Stimulated activated CD8-positive, alpha-beta memory T cell treated with anti-CD3 and anti-CD28 coated beads, Interleukin-15, amount 100 ng/mL, for 4 hours (primary cell): ENCODE measurements around the gene TFPT.
"Not testable (repeated sequence)": the region's sequence is repeated elsewhere in the genome, so short reads cannot be mapped to it uniquely, and the experiment has no call there.

Source experiments
- DNase-seq, 2 donors: peaks; one replicate each; pipeline ENCODE4 v3.0.0-alpha.2; 2020; ENCODE audit warnings: low read depth in 2 of 2

Gene TFPT

DNA sequence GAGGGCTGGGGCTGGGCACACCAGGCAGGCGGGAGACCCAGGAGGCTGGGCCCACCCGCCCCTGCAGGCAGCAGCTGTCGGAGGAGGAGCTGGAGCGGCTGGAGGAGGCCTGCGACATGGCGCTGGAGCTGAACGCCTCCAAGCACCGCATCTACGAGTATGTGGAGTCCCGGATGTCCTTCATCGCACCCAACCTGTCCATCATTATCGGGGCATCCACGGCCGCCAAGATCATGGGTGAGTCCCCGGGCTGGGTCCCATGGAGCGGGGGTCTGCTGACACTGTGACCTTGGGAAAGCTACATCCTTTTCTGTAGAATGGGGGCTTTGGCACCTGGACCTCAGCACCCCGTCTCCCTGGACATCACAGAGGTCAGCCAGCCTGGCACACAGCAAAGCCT lies 8.2 kb upstream of the TFPT start:
- no peak for DNase-seq

DNA sequence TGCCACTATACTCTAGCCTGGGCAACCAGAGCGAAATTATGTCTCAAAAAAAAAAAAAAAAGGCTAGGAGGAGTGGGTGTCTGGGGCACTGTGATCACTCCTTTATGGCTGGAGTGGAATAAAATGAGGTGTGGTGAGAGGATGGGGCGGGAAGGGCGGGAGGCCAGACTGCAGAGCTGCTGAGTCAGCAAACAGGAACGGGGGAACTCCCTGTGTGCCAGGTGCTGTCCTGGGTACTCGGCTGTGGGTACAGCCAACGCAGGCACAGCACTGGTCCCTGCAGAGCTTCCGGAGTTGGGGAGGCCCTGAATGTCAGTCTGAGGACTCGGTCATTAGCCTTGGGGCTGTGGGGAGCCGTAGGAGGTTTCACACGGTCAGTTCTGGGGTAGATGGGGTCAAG lies 5.8 kb upstream of the TFPT start:
- no peak for DNase-seq

DNA sequence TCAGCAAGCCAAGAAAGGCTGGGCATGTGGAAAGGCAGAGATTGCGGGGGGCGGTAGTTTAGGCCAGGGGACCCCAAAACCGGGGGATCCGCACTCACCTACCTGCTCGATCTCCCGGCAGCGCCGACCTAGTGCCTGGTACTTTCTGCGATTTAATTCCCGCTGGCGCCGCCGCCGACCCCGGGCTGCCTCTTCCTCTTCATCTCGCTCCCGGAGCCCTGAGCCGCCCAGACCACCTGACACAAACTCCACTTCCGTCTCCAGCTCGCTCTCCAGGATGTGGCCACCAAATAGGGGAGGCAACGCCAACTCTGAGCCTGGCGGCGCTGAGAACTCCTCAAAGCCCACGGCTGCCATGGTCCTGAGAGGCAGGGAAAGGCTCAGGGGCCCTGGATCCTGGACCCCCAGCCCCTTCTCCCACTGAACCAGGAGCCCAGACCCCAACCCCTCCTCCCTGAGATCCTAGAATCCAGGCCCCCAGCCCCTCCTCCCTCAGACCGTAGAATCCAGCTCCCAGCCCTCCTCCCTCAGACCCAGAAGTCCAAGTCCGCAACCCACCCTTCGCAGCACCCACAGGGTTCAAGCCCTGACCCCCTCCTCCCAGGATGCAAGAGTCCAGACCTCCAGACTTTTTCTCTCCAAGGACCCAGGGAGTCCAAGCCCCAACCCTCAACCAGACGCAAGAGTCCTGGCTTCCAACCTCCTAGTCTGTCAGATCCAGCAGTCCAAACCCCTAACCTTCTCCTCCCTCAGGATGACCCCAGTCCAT lies 933 bp downstream of the TFPT start:
- DNase-seq = no peak

DNA sequence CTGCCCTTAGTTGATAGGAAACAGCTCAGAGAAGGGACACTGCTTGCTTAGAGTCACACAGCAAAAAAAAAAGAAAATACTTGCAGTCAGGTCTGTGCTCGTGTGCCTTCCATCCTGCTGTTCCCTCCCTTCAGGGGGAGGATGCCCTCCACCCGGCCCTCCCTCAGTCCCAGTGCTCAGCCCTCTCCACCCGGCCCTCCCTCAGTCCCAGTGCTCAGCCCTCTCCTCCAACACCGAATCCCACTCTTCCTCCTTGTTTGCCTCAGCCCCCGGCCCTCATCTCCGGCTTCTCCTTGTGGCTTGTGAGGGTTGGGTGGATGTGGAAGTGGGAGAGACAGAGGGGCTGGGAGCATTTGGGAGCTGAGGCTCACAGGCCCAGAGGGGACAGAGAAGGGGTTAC lies 5.8 kb downstream of the TFPT start:
- DNase-seq = no peak

DNA sequence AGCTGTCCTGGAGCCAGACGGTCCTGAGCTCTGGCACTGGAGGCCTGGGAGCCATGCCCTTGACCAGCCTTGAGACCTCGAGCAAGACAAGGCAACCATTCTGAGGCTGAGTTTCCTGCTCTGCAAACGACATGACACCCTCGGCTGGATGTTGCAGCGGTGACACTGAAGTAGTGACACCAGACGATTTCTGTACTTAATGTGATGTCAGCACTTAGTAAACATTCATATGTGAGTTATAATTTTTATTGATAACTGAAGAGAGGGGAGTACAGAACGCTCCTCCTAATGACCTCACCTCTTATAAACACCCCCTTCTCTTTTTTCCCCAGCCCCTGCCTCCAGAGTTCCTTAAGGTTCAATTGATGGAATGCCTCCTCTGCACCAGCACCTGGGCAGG lies 7.0 kb downstream of the TFPT start:
- no peak for DNase-seq

DNA sequence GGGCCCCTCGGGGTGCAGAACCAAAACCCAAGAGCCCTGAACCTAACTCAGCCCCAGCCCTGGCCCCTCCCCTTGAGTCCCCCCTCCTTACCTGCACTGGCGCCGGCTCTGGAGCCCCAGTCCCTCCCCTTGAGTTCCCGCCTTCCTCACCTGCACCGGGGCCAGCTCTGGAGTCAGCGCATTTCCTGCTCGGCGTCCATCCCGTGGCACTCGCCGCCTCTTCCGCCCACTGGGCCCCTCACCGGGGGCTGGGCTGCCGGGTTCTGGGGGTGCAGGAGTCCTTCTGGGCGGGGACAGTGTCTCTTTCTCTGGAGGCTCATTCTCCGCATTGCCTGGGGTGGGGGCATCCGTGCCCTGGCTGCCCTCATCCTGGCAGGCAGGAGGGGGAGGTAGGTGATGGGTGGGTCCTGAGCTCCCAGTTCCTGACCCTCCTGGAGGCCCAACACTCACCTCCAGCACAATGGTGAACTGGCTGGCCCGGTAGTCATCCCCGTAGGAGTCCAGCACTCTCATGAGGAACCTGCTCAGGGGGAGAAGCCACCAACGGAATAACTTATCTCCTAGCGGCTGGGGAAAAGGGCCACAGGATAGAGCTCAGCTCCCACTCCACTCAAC lies 7.5 kb downstream of the TFPT start:
- DNase-seq = no peak

DNA sequence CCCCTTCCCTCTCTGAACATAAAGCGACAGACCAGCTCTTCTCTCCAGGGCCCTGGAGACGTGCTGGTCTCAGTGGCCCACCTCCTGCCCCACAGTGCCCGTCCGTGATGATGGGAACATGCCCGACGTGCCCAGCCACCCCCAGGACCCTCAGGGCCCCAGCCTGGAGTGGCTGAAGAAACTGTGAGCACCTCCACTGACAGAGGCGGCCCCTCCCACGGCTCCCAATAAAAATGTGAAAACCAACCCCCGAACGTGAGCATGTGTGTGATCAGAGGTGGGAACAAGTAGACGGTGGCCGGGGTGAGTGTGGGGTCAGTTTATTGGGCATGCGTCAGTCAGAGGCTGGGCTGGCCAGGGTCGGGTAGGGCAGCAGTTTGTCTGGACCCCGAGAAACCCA lies 8.7 kb downstream of the TFPT start:
- no peak for DNase-seq

DNA sequence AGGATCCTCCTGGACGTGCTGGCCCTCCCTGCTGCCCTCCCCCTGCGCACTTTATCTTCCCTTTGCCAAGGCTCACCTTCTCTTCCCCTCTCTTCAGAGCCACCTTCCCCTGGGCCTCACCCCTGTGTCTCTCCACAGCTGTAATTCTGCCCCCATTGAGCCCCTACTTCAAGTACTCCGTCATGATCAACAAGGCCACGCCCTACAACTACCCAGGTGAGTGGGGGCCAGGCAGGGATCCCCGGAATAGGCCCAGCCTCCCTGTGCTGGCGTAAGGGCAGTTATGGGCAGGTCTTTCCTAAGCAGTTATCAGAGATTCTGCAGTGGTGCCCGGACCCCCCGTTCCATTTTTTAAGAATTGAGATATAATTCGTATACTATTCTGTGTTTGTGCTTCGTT lies 9.7 kb downstream of the TFPT start:
- DNase-seq = no peak

DNA sequence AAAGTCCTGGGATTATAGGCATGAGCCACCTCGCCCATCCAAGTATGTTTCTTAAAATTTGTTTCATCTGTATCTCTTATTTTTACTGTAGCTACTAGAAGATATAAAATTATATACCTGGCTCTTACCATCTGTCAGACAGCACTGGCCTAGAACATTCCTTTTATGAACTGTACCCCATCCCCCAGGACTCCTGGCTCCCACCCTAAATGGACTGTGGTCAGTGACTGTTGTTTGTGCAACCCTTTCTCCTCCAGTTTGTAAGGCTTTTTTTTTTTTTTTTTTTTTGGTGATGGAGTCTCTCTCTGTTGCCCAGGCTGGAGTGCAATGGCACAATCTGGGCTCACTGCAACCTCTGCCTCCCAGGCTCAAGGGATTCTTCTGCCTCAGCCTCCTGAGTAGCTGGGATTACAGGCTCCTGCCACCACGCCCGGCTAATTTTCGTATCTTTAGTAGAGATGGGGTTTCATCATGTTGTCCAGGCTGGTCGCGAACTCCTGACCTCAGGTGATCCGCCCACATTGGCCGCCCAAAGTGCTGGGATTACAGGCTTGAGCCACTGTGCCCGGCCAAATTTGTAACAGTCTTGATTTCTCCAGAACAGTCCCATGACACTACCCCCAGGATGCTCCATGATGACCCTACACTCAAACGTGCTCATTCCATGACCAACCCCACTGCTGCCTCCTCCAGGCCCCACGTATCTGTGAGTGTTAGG lies 10.3 kb downstream of the TFPT start:
- DNase-seq = no peak

DNA sequence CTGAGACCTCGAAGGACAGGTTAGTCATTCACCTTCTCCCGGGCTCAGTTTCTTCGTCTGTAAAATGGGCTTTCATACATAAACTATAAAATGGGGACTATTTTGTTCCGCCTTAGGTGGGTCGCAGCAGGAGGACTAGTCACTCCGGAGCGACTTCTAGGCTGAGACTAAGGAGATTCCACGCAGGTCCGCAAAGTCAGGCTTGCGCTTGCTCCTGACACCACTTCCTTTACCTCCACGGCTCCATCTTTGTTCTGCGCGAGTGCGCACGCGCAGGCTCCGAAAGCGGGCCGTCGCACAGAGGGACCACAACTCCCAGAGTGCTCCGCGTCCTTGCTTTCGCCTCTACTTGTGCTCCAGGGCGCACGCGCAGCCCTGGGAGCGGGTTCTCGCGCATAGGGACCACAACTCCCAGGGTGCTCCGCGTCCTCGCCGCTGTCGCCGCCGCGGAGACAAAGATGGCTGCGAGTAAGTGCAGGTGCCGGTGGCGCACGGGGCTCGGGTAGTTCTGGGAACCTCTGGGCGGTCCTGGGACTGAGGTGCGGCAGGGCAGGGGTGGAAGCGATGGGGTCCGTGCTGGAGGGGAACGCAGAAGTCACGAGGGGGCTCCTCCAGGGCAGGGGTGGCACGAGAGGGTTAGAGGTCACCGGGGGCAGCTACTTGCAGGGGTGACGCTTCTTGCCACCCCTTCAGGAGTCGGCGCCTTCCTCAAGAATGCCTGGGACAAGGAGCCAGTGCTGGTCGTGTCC lies 12.9 kb downstream of the TFPT start, which contains the start of gene NDUFA3:
Gene NDUFA3 (plus strand): TSS at position 435 of the 749 bp plus-strand sequence. CDS start 24 bp downstream, at position 459.
- peak; percentile 96 for DNase-seq

DNA sequence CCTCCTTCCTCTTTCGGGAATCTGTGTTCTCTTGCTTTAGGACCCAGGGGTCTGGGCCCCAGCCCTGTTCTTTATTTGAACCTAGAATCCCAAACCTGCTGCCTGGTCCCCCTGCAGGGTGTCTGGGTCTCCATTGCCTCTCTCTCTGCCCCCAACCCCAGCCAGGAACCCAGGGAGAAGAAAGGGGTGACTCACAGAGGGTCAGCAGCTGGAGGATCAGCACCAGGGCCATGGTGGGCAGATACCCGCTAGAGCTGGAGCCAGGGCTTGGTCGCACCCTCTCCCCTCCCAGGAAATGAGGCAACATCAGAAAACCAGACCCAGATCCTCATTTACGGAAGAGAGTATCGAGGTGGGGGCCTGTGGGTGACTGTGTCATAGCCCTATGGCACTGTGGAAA lies 14.9 kb downstream of the TFPT start, which contains the start of gene OSCAR:
Gene OSCAR (minus strand): TSS at position 243 of the 400 bp plus-strand sequence. CDS start 11 bp downstream, at position 232.
- DNase-seq = no peak

DNA sequence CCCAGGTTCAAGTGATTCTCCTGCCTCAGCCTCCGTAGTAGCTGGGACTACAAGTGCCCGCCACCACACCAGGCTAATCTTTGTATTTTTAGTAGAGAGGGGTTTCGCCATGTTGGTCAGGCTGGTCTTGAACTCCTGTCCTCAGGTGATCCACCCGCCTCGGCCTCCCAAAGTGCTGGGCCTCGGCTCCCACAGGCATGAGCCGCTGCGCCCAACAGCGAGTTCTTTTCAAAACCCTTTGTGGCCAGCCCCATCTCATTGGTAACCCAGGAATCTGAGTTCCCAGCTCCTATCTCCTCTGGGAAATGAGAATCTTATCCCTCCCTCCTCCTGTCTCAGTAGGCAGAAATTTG lies 15.6 kb downstream of the TFPT start:
- DNase-seq = not testable (repeated sequence)

DNA sequence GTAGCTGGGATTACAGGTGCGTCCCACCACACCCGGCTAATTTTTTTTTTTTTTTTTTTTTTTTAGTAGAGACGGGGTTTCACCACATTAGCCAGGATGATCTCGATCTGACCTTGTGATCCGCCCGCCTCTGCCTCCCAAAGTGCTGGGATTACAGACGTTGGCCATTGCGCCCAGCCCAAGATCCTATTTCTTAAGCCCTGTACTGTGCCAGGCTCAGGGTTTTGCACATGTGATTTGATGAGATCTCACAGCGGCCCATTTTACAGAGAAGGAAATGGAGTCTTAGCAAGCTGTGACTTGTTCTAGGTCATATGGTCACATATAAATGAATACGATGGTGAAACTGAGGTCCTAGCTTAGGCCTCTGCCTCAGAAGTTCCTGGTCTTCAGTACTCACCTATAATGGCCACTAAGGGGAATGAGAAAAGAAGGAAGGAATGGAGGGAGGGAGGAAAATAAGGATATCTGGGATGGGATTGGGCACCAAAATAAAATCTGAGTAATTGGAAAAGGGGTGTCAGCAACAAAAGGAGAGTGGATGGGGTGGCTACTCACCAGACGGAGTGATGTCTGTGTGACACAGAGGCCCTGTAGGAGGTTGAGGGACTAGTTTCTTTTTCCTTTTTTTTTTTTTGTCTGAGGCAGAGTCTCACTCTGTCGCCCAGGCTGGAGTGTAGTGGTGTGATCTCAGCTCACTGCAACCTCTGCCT lies 16.1 kb downstream of the TFPT start:
- DNase-seq = no peak

DNA sequence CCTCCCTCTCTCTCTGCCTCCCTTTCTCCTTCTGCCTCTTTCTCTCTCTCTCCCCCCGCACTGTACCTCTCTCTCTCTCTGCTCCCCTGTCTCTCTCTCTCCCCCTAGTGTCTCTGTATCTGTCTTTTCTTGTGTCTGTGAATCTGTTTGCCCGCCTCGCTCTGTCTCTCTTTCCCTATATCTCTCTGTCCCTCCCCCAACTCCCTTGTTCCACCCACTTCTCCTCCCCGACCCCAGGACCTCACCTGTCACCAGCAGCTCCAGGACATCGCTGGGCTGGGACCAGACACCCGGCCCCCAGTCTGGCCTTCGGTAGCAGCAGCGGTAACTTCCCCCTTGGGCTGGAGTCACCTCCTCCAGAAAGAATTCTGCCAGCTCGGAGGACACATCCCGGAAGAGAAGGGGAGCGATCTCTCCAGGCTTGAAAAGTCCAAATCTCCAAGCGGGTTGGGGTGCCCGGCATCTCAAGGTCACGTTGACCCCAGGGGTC lies 18.8 kb downstream of the TFPT start:
- DNase-seq = no peak

DNA sequence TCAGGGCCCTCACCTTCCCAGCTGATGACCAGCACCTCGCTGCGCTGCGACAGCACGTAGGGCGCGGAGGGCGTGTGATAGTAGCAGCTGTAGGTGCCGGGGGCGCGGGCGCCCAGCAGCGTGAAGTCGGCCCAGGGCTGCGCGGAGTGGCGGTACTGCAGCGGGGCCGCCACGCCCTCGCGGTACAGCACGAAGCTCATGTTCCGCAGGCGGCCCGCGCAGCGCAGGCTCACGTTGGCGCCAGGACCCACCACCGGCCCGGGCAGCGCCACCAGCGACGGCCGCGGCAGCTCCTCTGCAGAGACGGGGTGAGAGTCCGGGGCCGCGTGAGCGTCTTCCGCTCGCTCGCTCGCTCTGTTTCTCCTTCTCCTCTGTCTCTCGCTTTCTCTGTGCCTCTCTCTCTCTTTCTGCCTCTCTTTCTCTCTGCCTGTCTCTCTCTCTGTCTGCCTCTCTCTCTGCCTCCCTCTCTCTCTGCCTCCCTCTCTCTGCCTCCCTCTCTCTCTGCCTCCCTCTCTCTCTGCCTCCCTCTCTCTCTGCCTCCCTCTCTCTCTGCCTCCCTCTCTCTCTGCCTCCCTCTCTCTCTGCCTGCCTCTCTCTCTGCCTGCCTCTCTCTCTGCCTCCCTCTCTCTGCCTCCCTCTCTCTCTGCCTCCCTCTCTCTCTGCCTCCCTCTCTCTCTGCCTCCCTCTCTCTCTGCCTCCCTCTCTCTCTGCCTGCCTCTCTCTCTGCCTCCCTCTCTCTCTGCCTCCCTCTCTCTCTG lies 19.4 kb downstream of the TFPT start:
- peak in 1 of 2 donors; percentile 38 for DNase-seq

DNA sequence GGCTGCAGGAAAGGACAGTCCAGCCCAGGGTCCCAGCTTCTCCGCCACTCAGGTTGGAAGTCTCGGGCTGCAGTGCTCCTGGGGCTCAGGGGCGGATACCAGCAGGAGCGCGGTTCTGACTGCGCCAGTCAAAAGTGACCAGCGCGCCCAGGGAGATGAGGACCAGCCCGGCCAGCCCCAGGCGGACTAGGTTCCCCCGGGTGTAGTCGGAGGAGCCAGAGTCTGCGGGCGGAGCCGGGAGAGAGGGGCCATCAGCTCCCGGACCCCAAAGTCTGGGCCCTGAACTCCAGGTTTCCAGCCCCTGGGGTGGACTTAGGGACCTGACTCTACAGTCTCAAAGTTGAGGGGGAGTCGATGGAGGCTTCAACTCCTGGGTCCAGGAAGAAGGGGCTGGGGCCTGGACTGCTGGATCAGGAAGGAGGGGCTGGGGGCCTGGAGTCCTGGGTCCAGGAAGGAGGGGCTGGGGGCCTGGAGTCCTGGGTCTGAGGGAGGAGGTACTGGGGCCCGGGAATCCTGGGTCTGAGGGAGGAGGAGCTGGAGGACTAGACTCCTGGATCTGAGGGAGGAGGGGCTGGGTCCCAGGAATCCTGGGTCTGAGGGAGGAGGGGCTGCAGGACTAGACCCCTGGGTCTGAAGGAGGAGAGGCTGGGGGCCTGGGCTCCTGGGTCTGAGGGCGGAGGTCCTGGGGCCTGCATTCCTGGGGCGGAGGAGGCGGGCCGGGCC lies 20.2 kb downstream of the TFPT start:
- DNase-seq = no peak

DNA sequence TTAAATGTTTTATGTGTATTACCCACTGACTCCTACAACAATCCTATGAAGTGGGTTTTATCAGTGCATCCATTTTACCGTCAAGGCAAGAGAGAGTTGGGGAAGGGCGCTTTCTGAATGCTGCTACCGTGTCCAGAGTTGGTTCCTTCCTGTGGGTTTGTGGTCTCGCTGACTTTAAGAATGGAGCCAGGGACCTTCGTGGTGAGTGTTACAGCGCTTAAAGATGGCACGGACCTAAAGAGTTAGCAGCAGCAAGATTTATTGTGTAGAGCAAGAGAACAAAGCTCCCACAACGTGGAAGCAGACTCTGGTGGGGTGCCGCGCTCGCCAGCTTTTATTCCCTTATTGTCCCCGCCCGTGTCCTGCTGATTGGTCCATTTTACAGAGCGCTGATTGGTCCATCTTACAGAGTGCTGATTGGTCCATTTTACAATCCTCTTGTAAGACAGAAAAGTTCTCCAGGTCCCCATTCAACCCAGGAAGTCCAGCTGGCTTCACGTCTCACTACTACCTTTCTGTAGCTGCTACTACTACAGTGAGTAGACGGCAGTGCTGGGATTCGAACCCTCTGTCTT lies 20.9 kb downstream of the TFPT start:
- DNase-seq = no peak

DNA sequence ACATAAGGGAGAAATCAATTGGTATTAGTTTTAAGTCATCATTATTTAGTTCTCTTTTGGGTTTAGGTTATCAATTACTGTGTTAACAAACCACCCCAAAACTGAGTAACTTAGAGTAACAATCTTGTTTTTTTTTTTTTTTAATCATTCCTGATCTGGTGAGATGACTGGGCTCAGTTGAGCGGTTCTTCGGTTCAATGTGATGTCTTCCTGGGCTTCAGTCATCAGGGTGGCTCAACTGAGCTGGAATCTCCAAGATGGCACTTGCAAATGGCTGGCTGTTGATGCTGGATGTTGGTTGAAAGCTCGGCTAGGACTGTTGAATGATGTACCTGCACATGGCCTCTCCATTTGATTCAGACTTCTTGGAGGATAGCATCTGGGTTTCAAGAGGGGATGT lies 31.0 kb downstream of the TFPT start:
- DNase-seq = no peak

DNA sequence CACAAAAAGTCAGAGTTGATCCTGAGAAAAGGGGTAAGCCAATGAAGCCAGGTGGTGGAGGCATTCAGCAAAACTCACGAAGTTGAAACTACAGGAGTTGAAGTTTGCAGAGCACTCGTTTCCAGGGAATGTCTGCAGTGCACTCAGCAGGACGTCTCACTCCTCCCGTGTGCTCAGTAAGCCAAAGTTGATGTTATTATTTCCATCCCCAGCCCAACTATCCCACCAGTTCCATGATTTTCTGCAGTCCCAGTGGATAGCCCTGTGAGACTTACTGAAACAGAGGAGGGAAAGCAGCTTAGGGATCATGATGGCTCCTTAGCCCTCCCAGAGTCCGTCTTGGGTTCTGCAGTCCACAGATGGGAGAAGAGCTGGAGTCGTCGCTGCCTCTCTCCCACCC lies 34.4 kb downstream of the TFPT start, which contains the start of gene TARM1:
Gene TARM1 (minus strand): TSS at position 334 of the 400 bp plus-strand sequence. CDS start 25 bp downstream, at position 309.
- DNase-seq = no peak
